Stimulated activated CD8-positive, alpha-beta memory T cell treated with anti-CD3 and anti-CD28 coated beads, Interleukin-7, amount 100 ng/mL, for 24 hours (primary cell): Measurements from ENCODE around the gene QSOX1.
A peak's percentile ranks its signal among the peaks of the same experiment; 100 is the strongest.
"Not testable (repeated sequence)": the region's sequence is repeated elsewhere in the genome, so short reads cannot be mapped to it uniquely, and the experiment has no call there.

Experiments used
- DNase-seq: peaks from one replicate; pipeline ENCODE4 v3.0.0-alpha.2; 2020; ENCODE audit warnings: low read depth

QSOX1 gene, protein sequence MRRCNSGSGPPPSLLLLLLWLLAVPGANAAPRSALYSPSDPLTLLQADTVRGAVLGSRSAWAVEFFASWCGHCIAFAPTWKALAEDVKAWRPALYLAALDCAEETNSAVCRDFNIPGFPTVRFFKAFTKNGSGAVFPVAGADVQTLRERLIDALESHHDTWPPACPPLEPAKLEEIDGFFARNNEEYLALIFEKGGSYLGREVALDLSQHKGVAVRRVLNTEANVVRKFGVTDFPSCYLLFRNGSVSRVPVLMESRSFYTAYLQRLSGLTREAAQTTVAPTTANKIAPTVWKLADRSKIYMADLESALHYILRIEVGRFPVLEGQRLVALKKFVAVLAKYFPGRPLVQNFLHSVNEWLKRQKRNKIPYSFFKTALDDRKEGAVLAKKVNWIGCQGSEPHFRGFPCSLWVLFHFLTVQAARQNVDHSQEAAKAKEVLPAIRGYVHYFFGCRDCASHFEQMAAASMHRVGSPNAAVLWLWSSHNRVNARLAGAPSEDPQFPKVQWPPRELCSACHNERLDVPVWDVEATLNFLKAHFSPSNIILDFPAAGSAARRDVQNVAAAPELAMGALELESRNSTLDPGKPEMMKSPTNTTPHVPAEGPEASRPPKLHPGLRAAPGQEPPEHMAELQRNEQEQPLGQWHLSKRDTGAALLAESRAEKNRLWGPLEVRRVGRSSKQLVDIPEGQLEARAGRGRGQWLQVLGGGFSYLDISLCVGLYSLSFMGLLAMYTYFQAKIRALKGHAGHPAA

DNA sequence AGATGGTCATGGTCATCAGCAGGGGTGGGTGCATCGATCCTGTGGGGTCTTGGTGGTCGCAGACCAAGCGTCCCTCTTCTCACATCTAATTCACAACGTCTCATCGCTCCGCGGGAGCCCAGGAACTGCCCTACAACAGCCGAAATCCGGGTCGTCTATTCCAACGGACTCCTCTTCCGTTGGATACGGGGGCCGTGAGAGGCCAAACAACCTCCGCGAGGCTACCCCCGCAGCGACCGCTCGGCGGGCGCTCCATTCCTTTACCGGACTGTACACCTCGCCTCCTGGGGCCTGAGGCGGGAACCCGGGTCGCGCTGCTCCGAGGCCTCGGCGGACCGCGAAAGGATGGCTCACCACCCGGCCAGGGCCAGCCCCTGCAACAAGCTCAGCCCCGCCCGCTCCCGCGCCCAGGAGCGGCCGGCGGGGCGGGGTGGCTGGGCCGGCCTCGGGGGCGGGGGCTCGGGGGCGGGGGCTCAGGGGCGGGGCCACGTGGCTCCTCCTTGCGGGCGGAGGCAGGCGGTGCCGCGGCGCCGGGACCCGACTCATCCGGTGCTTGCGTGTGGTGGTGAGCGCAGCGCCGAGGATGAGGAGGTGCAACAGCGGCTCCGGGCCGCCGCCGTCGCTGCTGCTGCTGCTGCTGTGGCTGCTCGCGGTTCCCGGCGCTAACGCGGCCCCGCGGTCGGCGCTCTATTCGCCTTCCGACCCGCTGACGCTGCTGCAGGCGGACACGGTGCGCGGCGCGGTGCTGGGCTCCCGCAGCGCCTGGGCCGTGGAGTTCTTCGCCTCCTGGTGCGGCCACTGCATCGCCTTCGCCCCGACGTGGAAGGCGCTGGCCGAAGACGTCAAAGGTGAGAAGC, at the start of gene QSOX1:
Gene QSOX1 (plus strand): TSS at position 545 of the 857 bp plus-strand sequence. CDS start 39 bp downstream, at position 584.
- DNase-seq, result peak; percentile 68

DNA sequence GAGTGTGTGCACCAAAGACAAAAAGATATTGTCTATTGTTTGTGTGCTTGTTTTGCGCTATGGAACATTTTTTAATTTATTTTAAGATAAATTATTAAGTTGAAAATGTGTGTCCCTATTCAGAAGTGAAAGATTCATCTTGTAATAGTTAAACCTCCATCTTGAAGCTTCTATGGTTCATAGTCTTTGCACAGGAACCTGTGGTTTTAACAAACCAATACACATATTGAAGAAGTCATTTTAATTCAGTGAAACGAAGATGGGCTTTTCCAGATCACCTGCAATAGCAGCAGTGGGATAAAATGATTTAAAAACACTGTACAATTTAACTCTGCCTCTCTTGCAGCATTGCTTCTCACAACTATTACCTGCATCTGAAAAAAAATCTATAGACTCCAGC, 42.6 kb upstream of the QSOX1 start:
- no peak for DNase-seq

DNA sequence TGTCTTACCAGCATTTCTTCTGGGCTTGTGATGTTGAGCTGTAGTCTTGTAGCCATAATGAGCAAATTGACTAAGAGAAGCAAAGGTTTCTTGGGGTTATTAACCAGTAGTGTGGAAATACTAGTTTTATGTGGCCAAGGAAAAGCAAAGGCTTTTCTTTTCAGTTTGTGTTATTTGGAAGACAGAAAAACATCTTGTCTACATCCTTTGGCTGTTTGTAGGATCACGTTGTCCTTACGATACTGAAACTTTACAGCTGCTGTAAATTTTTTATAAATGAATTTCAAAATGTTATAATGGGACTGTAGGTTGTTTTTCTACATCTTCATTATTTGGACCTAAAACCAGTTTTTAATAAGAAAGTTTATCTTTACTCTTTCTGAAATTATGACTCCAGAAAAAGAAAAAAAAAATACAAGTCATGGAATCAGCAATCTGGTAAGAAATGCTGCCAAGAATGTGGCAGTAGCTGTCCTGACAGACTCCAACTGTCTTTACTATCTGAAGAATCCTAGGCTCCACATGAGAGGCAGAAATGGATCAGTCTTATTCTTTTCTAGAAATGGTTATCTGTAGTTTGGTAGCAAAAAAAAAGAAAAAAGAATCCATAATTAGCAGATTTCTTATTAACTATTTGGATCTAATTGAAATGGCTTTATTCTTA, 41.6 kb upstream of the QSOX1 start:
- DNase-seq, result no peak

DNA sequence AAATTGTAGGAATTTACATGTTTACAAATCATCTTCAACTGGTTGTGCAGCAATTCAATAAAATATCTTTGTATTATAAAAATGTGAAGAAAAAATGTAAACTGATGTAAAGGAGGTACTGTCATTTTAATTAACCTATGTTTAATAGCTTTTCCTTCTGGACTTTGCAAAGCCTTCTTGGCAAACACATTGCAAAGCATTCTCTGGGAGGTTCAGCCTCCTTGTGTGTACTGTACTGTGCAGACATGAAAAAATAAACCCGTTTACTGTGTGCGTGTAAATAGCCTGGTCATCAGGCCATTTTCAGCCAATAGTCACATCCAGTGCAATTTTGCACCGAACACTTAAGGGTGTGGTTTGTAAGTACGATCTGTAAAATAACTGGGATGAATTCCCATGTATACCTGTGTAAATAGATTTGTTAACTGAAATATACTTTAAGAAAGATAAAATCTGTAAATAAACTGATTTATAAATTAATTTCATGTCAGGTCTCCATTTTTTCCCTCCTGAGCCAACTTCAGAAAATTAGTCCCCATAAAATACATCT, 40.2 kb upstream of the QSOX1 start:
- DNase-seq, result no peak

DNA sequence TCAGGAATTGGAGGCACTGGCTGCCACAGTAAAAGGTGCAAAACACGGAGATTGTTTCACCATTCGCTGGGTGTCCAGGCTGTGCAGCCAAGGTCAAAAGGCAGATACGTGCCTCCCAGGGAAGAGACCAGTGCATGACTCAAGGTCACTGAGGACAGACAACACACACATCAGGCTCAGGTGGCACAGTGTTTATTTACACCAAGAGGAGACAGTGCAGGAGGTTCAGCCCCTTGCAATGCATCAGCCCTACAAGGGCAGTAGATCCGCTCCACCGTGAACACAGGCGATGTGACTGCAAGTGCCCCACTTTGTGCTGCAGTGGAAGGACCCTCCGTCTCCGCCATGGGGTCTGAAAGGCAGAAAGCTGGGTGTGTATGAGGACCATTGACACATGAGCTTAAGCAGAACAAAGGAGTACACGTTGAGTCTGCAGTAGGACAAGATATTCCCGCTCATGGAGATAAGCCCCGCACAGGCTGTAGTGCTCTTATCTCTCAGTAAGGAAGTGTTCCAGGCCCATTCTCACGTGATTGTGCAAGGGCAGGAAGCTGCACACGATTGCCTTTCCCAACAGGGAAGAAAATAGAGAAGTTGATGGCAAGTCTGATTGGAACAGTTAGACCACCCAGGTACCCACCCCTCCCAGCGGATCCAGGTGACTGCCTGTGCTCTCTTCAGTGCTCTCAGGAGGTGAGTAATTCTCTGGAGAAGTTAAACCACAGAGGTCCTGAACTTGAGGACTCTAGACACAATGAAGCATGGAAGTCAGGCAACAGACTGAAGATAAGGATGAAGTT, 37.5 kb upstream of the QSOX1 start:
- no peak for DNase-seq

DNA sequence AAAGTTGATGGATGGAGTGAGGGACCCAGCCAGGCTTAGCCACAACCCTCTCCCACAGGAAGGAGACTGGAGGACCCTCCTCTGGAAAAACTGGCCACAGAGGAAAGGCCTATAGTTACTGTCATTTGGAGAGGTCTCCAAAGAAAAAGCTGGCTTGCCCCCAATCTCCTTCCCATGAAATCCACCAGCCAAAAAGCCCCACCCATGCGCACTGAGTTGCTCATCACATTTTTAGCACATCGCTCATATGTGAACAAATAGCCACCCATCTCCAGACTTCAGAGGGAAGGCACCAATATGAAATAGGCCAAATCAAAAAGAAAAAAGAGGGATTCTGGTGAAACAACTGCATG, 36.9 kb upstream of the QSOX1 start:
- DNase-seq, result no peak

DNA sequence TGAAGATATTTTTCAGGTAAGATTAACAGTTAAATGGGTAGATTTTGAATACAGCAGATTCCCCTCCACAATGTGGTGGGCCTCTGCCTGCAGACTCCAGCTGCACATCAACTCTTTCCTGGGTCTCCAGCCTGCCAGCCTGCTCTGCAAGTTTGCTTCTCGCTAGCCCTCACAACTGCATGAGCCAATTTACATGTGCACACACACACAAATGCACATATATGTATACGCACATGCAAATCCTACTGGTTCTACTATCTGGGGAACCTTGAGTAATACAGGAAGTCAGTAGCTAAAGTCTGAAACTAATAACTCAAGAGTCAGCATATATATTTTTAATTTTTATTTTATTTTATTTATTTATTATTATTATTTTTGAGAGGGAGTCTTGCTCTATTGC, 34.8 kb upstream of the QSOX1 start:
- no peak for DNase-seq

DNA sequence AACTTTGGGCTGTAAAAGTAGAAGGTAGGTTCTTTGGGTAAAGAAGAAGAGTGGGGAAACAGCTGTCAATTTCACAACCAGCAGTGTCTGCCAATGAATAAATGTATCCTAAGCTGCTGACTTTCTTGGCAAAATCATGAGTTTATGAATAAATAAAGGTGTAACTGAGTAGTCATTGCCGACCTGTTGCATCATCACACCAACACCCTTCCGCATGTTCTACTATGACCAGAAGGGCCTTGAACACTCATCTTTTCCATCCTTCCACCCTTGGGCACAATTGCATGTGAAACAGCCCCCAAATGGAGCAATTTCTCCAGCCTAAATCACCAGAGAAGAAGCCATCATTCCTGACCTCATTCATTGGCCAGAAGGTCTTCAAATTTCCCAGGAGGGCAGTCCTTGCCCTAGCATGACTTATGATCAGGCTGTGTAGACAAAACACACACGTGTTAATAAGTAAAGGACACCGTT, 31.2 kb upstream of the QSOX1 start:
- no peak for DNase-seq

DNA sequence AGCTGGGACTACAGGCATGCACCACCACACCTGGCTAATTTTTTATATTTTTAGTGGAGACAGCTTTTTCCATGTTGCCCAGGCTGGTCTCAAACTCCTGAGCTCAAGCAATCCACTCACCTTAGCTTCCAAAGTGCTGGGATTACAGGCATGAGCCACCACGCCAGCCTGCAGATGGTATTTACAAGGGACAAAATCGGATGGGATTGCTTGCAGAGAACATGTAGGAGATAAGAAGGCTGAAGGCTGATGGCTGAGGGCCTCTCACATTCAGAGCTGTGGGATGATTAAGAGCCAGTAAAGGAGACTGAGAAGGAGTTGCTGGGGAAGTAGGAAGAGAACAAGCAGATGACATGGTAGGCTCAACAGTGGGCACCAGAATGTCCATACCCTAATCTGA, 24.0 kb upstream of the QSOX1 start:
- no peak for DNase-seq

DNA sequence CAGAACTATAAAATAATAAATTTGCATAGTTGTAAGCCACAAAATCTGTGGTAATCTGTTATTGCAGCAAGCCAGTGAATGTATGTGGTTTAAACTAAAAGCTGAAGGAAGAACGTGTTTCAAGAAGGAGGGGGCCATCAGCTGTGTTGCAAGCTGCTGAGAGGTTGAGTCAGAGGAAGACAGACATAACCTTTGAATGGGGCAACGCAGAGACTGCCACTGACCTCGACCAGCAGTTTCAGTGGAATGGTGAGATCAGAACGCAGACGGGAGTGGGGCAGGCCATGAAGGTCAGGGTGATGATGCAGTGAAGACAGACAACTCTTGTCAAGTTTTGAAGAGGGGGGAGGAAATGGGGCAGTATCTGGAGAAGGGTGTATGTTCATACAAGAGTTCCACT, 23.2 kb upstream of the QSOX1 start:
- DNase-seq, result no peak

DNA sequence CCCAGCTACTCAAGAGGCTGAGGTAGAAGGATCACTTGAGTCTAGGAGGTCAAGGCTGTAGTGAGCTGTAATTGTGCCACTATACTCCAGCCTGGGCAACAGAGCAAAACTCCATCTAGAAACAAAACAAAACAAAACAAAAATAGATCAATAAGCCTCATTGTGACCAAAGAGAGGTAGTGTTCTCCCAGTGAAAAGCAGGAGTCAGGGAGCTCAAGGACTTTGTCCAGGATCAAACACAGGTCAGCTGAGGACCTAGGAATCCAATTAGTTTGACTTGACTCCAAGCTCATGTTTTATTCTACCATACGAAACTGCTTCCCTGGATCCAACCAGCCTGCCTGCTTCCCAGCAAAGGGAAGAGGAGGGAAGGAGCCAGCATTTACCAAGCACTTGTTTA, 21.5 kb upstream of the QSOX1 start:
- no peak for DNase-seq

DNA sequence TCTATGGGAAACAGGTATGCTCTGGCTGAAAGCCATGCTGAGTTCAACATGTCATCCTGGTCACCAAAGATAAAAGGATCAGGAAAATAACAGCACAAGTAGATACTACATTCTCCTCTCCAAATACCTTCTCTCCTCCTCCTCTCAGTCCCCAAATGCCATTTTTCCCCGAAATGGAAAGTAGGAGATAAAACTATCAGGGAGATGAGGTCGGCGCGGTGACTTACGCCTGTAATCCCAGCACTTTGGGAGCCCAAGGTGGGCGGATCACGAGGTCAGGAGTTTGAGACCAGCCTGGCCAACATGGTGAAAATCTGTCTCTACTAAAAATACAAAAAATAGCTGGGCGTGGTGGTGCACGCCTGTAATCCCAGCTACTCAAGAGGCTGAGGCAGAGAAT, 21.0 kb upstream of the QSOX1 start:
- not testable (repeated sequence) for DNase-seq

DNA sequence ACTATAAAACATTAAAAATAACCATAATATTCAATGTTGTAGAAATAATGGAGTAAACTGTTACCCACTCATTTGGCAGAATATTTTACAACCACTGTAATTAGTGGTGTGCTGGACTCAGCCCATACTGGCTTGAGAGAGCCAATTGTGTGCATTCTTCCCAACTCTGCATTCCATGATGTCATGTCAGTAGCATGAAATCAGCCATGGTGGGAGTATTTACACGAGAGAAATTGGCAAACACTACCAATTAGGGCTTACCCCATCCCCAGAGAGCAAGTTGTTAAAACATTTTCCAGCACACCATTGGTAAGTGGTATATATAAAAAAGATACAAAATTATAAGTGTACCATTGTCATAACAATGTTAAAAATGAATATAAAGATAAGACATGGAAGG, 19.1 kb upstream of the QSOX1 start:
- DNase-seq, result no peak

DNA sequence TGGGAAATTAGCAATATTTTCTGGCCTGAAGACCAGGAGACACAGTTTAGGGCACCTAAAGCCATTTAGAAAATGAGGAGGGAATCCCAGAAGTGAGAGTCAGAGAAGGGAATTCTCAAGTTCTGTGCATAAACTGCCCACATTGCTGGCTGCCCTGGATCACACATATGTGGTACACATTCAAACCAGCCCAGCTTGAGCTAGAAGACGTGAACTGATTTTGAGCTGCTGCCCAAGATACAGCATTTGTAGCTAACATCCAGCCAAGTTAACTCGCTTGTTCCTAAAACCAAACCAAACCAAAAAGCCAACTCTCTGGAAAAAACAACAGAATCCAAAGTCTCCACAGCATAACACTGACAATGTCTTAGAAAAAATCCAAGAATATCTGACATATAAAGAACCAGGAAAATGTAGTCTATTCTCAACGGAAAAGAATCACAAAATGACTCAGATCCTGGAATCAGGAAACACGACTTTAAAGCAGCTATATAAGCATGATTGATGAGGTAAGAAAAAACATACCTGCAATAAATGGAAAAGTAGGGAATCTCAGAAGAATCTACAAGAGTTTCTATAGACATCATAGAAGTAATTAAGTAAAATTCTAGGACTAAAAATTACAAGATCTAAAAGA, 18.2 kb upstream of the QSOX1 start:
- DNase-seq, result no peak

DNA sequence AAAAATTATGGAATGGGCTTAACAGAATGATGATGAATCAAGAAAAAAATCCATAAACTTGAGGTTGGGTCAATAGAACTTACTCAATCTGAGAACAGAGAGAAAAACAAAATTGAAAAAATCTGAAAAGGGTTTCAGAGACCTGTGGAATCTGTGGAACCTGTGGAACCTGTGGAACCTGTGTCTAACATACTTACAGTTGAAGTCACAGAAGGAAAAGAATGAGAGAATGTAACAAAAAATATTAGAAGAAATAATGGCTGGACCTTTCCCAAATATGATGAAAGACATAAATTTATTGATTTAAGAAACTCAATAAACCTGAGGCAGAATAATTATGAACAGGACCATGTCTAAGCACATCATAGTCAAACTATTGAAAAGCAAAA, 17.7 kb upstream of the QSOX1 start:
- no peak for DNase-seq

DNA sequence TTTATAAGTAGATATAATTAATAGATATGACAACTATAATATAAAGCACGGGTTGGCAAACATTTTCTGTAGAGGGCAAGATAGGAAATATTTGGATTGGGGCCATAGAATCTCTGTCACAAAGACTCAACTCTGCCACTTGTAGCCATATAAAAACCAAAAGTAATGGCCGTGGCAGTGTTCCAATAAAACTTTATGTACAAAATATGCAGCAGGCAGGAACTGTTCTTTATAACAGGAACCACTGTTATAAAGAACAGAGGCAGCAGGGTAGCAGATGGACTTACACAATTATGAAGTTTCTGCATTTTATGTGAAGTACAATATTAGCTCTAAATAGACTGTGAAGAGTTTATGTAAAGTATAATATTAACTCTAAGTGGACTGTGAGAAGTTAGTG, 16.9 kb upstream of the QSOX1 start:
- no peak for DNase-seq

DNA sequence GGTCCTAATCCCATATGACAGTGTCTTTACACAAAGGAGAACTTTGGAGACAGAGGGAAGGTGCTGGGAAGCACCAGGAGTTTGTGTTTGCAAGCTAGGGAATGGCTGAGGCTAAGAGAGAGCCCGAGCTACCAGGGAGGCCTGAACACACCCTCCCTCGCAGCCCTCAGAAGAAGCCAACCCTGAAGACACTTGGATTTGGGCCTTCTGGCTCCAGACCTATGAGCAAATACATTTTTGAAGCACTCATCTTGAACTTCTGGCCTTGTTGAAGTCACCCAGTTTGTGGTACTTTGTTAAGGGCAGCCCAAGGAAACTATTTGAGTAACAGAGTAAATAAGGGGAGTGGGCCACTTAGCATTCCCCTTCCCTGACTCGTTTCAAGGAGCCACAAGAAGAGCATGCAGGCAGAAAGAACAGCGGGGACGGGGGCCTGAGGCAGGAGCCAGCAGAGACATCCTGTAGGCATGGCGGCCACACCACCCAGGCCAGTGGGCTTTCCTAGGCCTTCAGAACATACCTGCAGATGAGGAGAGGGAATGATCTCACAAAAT, 13.2 kb upstream of the QSOX1 start:
- no peak for DNase-seq

DNA sequence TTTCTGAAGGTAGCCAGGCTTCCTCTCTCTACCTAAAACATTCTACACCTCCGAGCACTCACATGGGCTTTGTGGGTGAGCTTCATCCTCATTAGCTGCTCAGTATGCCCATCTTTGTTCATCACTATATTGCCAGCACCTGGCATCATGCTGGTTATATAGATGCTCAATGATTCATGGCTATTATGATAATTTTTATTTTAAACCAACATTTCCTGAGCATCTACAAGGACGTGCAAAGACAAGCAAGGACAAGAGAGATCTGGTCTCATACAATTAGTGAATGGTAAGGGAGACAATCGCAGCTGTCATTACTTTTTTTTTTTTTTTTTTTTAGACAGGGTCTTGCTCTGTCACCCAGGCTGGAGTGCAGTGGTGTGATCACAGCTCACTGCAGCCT, 11.3 kb upstream of the QSOX1 start:
- no peak for DNase-seq

DNA sequence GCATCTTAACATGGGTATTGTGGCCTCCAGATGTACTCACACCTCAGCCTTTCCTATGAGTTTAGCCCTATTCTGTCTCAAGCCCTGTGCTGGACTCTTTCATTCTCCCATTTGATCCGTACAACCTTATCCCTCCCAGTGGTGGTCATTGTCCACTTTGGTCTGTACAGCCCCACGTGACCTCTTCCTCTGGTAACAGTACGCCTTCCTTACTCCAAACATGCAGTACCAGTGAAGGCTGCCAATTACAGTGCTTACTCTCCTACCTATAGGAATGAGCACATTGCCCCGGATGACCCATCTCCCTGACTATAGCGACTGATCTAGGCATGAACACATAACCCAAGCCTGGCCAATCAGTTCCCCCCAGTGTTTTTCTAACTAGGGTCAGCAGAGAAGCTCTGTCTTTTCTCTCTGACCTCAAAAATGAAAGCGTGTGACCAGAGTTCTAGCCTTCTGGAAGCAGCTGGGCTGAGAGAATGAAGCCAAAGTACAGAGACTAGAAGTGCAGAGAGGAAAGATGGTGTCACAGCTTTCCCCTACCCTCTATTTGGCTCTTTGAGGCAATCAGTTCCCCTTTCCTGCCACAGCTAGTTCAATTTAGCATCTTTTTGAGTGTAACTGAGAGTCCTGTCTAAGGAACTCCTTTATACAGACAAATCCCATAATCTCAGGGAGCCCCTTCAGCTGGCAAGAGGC, 9.9 kb upstream of the QSOX1 start:
- DNase-seq, result no peak
